MCF 10A (cell line): Measurements from ENCODE around the gene RNF5. TPM values are rescaled to one million over a fixed set of nuclear protein-coding genes. Genes with fewer than 3 reads are reported as not detected.
A peak's percentile ranks its signal among the peaks of the same experiment; 100 is the strongest.

Experiments used
- BruUV-seq: library from RNA; stranded (reverse); fragments of 400-500 nt; replicated peaks from 2 replicates; lab custom pipeline; 2021; lab: Mats Ljungman, UMichigan
- CTCF ChIA-PET: fragments of 300-600 bp; sonication (Branson Sonifier 250); formaldehyde crosslinking; extraction: SDS; loops from one replicate; lab custom pipeline; 2021; ENCODE audit warnings: antibody characterized with exemption, inconsistent platforms; lab: Yijun Ruan, JAX
- POLR2A ChIA-PET: fragments of 300-600, 350-650 bp; sonication (Branson Sonifier 250); formaldehyde crosslinking; extraction: SDS; loops from one replicate; lab custom pipeline; 2020; ENCODE audit warnings: antibody characterized with exemption, inconsistent platforms; lab: Yijun Ruan, JAX
- DNase-seq: peaks from one replicate; pipeline ENCODE4 v3.0.0-alpha.2; 2018; ENCODE audit not compliant: unreplicated experiment
- H3K27ac Mint-ChIP-seq: one replicate; pipeline ENCODE4 v1.8.0; 2022; ENCODE audit warnings: mild to moderate bottlenecking, low read depth, mixed read lengths; ENCODE audit not compliant: unreplicated experiment
- H3K27me3 Mint-ChIP-seq: one replicate; pipeline ENCODE4 v1.8.0; 2022; ENCODE audit warnings: mixed read lengths; ENCODE audit not compliant: insufficient read depth, unreplicated experiment
- H3K36me3 Mint-ChIP-seq: one replicate; pipeline ENCODE4 v1.8.0; 2022; ENCODE audit warnings: mild to moderate bottlenecking, moderate library complexity, mixed read lengths; ENCODE audit not compliant: insufficient read depth, unreplicated experiment
- H3K4me1 Mint-ChIP-seq: one replicate; pipeline ENCODE4 v1.8.0; 2022; ENCODE audit warnings: mixed read lengths; ENCODE audit not compliant: insufficient read depth, unreplicated experiment
- H3K4me3 Mint-ChIP-seq: one replicate; pipeline ENCODE4 v1.8.0; 2022; ENCODE audit warnings: mild to moderate bottlenecking, moderate library complexity, mixed read lengths; ENCODE audit not compliant: unreplicated experiment
- H3K9me3 Mint-ChIP-seq: one replicate; pipeline ENCODE4 v1.8.0; 2022; ENCODE audit warnings: mixed read lengths; ENCODE audit not compliant: unreplicated experiment
- CTCF ChIP-seq: fragments of 200-600 bp; IDR thresholded peaks from one replicate; pipeline ENCODE4 v1.8.0; 2022; ENCODE audit warnings: antibody characterized with exemption, mild to moderate bottlenecking; ENCODE audit not compliant: unreplicated experiment
- intact Hi-C: fragments of 100-400 bp; cut with micrococcal nuclease; formaldehyde crosslinking; loops from 2 replicates; pipeline ENCODE4 v1.14.1; 2022
- total RNA-seq: library from RNA; stranded (reverse); gene quantifications from 2 replicates; pipeline ENCODE4 v1.2.3, GENCODE V29; 2022

RNF5 gene
- total RNA-seq, 1 experiment from 2014 or later: 28.1 TPM

- no peak for TF ChIP-seq CTCF
- H3K9me3 Mint-ChIP-seq: no peaks in the 10 kb centered on the region
- CTCF ChIA-PET: no interaction called here
- no peak overlapping the region for H3K4me3 Mint-ChIP-seq
- no peaks in the 10 kb centered on the region for H3K4me1 Mint-ChIP-seq
- no TSS peak for BruUV-seq
- DNase-seq: no peak
- intact Hi-C loops: no loop called here
- no peak overlapping the region for H3K27ac Mint-ChIP-seq
- POLR2A ChIA-PET: interaction anchor here (0.6 kb wide), 1 partner anchor 127 kb away, joined by 3 read pairs; no protein-coding TSS in a partner anchor
- peaks cover 71% of the 10 kb centered on the region for H3K27me3 Mint-ChIP-seq
- H3K36me3 Mint-ChIP-seq: no peaks in the 10 kb centered on the region
Measured at GRCh38 chr6:32218167-32218566, 40.0 kb downstream of the RNF5 start.

DNA sequence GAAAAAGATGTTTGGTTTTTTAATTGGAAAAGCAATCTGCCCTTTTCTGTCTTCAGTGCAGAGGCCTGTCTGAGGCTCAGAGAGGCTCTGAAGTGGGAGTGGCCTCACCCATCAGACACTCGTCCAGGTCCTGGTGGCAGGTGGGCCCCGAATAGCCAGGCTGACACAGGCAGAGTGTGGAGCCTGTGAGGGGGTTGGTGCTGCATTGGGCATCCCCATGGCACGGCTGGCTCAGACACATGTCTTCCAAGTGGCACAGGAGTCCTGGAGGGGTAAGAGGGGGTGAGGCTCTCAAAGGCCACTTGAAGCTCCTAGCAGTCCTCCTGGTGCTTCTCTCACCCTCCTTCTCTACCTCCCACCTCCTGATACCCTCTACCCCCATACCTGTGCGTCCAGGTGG, 41.8 kb downstream of the RNF5 start:
- intact Hi-C loops: no loop called here
- ChIA-PET POLR2A (no interaction called here), CTCF (no interaction called here)
- BruUV-seq: no TSS peak
- Mint-ChIP-seq H3K4me1 (peaks cover 5% of the 10 kb centered on the region), H3K9me3 (no peaks in the 10 kb centered on the region), H3K36me3 (no peaks in the 10 kb centered on the region), H3K27ac (no peak overlapping the region), H3K27me3 (peaks cover 71% of the 10 kb centered on the region), H3K4me3 (no peak overlapping the region)
- DNase-seq: no peak
- no peak for TF ChIP-seq CTCF

DNA sequence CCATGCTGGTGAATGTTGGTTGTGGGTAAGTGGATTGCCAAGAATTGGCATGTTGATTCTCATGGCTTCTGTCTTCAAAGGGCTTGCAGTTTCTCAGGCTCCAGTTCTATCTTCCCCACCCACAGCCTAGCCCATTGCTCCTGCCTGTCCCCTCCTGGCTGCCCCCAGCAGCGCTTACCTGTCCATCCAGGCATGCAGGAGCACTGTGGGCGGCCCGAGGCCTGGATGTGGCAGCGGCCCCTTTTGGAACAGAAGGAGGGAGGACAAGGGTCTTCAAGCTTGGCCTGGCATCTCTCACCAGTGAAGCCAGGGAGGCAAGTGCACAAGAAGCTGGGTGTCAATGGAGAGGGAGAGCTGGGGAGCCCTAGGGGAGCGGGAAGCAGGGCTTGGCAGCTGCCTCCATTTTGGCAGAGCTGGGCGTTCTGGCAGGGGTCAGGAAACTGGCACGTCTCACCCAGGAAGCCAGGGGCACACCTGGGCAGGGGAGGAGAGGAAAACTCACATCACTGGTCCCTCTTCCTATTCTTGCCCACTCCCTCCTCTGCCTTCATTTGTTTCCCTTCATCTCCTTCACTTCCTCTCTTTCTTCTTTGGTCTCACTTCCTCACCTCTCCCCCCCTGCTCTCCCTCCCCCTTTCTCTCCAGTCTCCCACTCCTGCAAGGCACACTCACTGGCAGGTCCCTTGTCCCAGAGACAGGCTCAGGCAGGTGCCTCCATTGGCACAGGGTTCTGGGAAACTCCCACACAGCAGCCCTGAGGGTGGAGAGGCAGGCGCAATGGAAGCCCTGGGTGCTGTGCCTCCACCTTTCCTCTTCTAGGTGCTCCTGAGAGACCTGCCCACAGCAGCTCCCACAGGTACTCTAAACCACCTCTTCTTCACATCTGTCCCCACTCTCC, 44.4 kb downstream of the RNF5 start:
- POLR2A ChIA-PET: interaction anchor here (0.6 kb wide), 1 partner anchor 202 kb away, joined by 3 read pairs; no protein-coding TSS in a partner anchor
- DNase-seq: peak; percentile 26

More for the DNA sequence above, 44.4 kb downstream of the RNF5 start:
- peaks cover 48% of the 10 kb centered on the region for H3K27me3 Mint-ChIP-seq
- no TSS peak for BruUV-seq
- no peaks in the 10 kb centered on the region for H3K9me3 Mint-ChIP-seq
- no peaks in the 10 kb centered on the region for H3K36me3 Mint-ChIP-seq
- peaks cover 5% of the 10 kb centered on the region for H3K4me1 Mint-ChIP-seq
- H3K27ac Mint-ChIP-seq: no peak overlapping the region
- TF ChIP-seq CTCF: no peak
- intact Hi-C loops: no loop called here
- CTCF ChIA-PET: interaction anchor here (0.7 kb wide), 1 partner anchor 23 kb away, joined by 4 read pairs; no protein-coding TSS in a partner anchor
- H3K4me3 Mint-ChIP-seq: no peak overlapping the region
